UCSD-AML1 (cell line): Measurements from ENCODE around the gene UQCC5.

Experiments used
- DNase-seq: peaks from one replicate; lab custom pipeline; 2025; ENCODE audit not compliant: unreplicated experiment; lab: John Stamatoyannopoulos, UW

The UQCC5 gene

GRCh38 chr3:52503788-52504424 lies 32.5 kb upstream of the UQCC5 start:
- DNase-seq: no peak

- DNase-seq: no peak
These were observed 31.4 kb upstream of the UQCC5 start for GRCh38 chr3:52504977-52505376.

- DNase-seq: no peak
These were observed 30.0 kb upstream of the UQCC5 start for GRCh38 chr3:52506266-52506966.

- DNase-seq: no peak
These were observed 29.0 kb upstream of the UQCC5 start for GRCh38 chr3:52507359-52507758.

- no peak for DNase-seq
These were observed 26.6 kb upstream of the UQCC5 start for GRCh38 chr3:52509753-52510328.

- DNase-seq: no peak
These were observed 24.9 kb upstream of the UQCC5 start for GRCh38 chr3:52511509-52511908.

GRCh38 chr3:52512105-52512504 lies 24.3 kb upstream of the UQCC5 start:
- DNase-seq: no peak

- DNase-seq: no peak
These were observed 23.7 kb upstream of the UQCC5 start for GRCh38 chr3:52512727-52513126.

- no peak for DNase-seq
These were observed 23.1 kb upstream of the UQCC5 start for GRCh38 chr3:52513281-52513680.

- no peak for DNase-seq
These were observed 21.8 kb upstream of the UQCC5 start for GRCh38 chr3:52514576-52514975.

GRCh38 chr3:52515192-52515591 lies 21.2 kb upstream of the UQCC5 start:
- no peak for DNase-seq

GRCh38 chr3:52516509-52517195 lies 19.8 kb upstream of the UQCC5 start:
- no peak for DNase-seq

GRCh38 chr3:52517796-52518722 lies 18.3 kb upstream of the UQCC5 start:
- DNase-seq: no peak

GRCh38 chr3:52518723-52519444 lies 17.5 kb upstream of the UQCC5 start:
- no peak for DNase-seq

GRCh38 chr3:52519445-52520140 lies 16.8 kb upstream of the UQCC5 start:
- DNase-seq: no peak

GRCh38 chr3:52520141-52520667 lies 16.2 kb upstream of the UQCC5 start:
- DNase-seq: no peak

GRCh38 chr3:52520716-52521487 lies 15.5 kb upstream of the UQCC5 start:
- no peak for DNase-seq

GRCh38 chr3:52521488-52521824 lies 14.9 kb upstream of the UQCC5 start:
- DNase-seq: no peak
